HG03103 (cell line): ENCODE data around the gene GRIA1.

Experiments
- ATAC-seq: cut with Tn5 transposase; IDR thresholded peaks from one replicate; pipeline ENCODE4 v1.9.1; 2021; ENCODE audit warnings: low read depth; ENCODE audit not compliant: unreplicated experiment

GRIA1 gene

DNA sequence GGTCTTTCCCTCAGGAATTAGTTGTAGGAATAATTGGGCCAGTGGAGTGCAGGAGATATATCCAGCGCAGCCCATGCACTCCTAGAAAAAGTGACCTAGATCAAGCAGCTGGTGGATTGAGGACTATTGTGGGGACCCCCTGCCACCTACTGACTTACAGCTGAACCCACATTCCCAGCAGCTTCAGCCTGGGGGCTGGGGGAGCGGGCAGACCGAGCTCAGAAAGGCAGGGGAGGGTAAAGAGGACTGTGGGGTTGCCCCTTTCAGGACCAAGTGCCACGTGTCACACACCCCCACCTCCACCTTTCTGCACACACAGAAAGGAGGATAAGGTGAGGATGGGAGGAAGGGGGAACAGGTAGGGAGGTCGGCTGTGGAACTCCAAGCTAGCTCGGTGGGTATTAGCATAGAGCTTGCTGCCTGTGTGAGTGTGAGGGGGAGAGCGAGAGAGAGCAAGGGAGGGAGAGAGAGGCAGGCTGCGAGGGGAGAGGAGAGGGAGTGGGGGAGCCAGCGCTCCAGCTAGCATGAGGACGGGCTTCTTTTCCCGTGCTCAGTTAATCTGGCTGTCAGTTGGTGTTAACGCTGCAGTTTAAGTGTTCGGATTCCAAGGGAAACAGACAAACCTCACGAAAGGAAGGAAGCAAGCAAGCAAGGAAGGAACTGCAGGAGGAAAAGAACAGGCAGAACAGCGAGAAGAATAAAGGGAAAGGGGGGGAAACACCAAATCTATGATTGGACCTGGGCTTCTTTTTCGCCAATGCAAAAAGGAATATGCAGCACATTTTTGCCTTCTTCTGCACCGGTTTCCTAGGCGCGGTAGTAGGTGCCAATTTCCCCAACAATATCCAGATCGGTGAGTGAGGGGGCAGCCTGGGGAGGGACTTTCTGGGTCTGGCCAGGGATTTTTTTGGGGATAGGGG lies at the start of gene GRIA1:
Gene GRIA1 (plus strand): TSS at position 553 of the 920 bp plus-strand sequence.
- ATAC-seq = no peak

DNA sequence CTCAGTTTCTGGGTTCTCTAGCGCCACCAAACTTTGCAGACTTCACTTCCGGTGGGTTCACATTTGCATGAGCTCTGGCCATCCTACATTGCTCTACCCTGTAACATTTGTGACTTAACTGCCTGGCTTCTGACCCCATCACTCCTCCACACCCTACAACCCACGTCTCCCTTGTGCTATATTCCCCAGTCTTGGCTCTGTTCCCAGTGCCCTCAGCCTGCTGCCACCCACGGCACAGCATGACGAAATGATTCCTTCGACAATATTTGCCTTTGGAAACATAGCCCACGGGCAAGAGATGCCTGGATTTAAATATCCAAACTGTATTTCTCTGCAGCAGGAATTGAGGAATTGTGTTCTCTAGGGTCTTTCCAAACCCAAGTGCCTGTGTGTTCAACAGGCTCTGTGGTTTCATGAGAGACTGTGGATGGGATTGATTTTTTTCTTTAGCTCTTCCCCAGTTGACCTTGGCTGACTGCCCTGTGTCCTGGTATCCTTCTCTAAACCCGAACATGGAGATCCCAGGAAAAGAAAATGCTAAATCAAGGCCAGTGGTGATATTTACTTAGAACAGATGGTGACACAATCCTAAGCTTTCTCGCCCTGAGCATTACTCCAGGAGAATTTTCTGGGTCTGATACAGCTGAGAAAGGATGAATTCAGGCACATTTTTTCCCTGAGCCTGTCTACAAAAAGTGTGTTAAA lies 44.4 kb upstream of the GRIA1 start:
- no peak for ATAC-seq

DNA sequence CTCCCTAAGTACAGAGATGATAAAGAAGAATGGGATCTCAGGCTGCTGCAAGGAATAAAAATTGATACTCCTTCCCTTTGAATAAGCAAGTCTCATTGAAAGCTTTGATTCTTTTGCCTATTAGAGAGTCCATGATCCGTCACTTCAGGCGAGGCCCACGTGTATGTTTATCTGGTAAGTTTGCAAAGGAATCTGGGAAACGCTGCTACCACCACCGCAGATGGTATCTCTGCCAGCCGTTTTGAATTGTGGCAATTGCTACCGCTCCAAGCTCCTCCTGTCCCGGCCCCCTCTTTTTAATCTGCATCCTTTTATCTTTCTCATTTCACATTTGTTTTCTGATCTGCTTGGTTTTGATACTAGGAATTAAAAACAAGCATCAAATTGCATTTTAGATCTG lies 42.9 kb upstream of the GRIA1 start:
- ATAC-seq = no peak

DNA sequence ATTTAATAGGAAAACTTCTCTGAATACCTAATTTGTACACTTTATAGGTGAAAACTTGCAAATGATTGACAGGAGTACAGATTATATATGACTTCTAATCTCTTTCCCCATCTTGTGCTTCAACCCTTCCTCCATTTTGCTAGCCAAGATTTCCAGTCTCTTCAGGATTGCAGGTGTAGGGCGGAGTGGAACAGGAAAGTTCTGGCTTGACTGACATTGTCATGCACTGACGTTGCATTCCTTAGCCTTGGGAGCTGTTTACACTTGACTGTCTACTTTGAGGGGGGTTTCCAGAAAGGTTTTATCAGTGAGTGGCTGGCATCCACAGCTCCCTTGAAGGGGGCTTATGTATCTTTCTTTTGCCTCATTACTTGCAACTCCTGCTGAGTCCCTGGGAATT lies 34.1 kb upstream of the GRIA1 start:
- ATAC-seq = no peak

DNA sequence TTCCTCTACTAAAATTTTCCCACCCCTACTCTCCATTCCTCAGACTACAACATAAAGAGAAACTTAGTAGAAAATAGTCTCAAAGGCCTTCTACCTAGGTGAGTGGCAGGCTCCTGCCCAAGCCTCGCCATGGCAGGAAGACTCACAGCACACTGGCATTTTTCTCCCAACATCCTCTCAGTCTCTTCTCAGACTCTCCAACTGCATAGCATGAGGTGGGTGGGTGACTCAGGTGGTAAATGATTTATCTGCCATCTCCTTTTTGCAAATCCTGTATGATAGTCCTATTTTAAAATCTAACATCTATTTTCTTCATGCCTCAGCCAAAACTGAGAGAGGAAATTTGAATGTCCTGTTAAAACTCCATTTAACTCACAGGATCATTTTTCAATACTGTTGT lies 33.5 kb upstream of the GRIA1 start:
- no peak for ATAC-seq

DNA sequence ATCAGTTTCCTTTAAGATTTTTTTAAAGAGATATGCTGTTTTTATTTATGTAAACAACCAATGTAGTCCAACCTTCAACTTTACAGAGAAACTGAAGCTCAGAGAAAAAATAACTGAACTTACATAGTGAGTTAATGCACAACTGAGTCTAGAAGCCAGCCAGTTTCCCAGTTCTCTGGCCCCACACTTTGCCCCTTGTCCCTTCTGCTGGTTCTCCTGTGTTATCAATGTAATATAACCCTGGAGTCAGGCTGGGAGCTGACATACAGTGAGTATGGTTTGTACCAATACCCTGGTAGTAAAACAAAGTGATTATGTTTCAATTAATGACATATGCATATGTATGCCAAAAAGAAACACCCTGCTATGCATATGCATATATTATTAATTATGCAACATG lies 32.2 kb upstream of the GRIA1 start:
- no peak for ATAC-seq

DNA sequence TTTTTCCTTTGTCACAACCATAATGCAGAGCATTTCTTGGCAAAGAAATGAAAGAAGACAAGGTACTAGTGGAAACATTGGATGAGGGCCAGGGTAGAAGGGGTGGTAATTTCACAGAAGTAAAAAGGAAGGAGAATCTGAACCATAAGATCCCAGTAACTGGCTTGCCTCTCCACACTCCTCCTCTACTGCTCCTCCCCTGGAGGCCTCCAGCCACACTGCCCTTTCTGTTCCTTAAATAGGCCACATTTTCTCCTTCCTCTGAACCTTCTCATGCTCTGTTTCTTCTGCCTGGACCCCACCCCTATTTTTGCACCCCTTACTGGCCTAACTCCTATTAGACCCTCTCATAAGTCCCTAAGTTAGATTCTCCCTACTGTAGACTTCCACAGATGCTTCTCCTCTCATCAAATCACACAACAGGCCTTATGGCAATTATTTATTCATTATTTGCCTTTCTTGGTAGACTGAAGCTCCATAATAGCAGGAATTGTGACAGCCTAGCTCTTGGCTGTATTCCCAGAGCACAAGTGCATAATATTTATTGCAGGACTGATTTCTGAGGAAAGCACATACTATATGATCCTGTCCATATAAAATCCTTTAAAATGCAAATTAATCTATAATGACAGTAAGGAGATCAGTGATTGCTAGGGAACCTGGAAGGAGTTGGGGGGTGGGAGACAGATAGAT lies 31.3 kb upstream of the GRIA1 start:
- no peak for ATAC-seq

DNA sequence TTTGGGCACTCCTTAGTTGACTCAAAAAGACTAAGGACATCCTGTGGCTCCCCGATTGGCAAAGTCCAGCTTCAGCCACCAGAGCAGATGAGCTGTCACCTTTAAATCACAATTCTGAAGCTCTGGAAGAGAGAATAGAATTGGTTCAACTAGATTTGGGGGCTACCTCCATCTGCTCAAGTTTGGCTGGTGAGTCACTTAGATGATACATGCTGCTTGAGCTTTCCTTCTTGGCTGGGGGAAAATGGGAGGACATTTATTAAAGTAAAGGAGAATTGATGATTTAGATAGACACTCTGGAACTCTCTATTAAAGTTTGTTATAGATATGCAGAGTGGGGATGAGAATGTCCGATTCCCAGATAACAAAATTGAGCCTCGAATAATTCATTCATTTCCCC lies 30.0 kb upstream of the GRIA1 start:
- ATAC-seq = no peak

DNA sequence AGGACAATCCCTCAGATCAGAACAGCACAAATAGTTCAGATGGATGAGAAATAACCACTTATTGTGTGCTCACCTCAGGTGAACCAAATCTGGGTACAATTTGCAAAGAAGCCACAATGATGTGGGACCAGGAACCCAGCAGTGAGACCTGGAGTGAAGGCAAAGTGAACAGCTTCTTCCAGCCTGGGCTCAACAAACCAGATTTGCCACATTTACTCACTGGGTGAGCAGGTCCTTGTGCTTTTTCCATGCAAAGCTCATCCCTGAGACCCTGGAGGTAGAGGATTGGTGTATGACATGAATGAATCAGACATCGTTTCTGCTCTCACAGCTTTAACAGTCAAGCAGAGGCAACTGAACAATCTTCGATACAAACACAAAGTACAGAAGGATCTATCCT lies 29.1 kb upstream of the GRIA1 start:
- ATAC-seq = no peak

DNA sequence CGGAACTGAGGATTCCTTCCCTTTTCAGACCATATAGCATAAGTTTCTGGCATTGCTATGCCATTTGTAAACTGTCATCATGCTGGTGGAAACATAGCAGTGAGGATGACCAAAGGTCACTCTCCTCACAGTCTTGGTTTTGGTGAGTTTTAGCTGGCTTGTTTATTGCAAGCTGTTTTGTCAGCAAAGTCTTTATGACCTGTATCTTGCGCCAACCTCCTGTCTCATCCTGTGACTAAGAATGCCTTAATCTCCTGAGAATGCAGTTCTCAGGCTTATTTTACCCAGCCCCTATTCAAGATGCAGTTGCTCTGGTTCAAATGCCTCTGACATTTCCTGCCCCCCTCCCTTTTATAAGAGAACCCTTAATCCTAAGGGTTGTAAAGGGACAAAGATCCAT lies 26.7 kb upstream of the GRIA1 start:
- ATAC-seq = no peak

DNA sequence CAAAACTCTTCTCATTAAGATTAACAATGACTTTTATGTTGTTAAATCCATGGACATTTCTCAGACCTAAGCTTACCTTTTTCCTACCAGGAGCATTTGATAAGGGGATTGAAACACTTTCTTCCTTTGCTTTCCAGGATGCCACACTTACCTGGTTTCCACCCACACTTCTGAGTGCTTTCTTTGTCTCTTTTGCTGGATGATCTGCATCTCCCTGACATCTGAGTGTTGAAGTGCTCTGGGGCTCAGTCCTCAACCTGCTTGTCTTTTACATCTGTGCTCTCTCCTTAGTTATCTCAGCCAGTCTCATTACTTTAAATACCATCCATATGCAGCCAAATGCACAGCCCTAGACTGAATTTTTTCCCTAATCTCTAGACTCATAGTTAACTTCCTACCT lies 22.9 kb upstream of the GRIA1 start:
- no peak for ATAC-seq

DNA sequence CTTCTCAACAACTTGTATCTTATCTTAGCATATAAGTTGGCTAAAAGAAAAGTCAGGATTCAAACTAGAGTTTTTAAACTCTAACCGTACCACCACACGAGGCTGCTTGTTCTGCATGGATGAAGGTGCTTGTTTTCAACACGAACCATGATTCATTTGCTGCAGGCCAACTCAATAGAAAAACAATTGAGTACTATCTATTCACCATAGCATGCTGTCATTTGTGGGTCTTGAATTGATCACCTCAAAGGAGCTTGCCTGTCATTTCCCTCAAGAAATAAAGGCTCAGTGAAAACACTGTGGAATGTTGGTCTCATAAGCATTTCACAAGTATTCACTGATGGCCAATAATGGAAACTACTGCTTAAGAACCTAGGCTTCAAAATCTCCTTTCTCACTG lies 21.0 kb upstream of the GRIA1 start:
- ATAC-seq = no peak

DNA sequence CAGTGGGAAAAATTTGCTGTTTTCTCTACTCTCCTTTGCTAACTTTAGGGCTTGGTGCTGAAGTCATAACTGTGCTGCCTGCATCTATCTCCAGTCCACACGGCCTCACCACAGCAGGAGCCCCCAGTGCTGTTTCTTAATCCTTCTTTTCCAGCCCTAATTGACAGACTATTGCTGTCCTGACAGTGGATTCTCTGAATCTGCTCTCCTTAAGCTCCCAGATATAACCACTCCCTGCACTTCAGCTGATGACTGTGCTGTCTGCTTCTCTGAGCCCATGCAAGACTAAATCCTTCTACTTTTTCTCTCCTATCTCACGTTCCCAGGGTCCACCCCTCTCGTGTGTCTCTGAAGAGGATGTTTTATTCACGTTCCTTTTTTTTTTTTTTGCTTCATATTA lies 19.7 kb upstream of the GRIA1 start:
- ATAC-seq = no peak

DNA sequence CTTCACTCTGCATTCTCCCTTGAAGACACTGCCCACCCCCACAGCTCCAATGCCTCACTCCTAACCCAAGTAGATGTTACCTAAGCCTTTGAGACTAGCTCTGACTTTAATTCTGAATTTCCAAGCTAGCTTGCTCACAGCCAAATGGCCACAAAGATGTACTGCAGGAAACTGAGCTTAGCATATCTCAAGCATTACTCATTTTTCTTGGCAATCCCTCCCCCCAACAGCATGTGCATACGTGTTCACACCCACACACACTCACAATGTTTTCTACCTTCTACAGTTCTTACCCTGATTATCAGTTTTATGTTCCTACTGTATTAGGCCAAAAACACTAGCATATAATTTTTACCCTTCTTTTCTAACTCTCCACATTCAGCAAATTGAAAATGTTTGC lies 13.7 kb upstream of the GRIA1 start:
- no peak for ATAC-seq

DNA sequence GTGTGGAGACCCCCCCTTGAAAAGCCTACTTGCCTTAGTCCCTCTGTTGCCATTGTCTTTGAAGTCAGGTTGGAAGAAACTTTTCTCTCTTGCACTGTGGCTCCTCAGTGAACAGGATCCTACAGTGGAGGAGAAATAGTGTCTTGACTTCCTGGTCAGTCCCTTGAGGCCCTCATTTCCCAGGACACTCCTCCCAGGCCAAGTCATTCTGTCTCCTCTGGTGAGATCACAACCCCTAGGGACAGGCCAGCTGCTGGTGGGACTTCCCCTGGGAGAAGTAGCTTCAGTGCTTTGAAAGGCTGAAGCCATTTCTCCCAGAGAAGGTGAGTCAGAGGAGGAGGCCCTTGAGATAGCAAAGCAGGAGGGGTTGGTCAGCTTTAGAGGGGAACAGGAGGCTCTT lies 10.1 kb upstream of the GRIA1 start:
- ATAC-seq = peak; percentile 89

DNA sequence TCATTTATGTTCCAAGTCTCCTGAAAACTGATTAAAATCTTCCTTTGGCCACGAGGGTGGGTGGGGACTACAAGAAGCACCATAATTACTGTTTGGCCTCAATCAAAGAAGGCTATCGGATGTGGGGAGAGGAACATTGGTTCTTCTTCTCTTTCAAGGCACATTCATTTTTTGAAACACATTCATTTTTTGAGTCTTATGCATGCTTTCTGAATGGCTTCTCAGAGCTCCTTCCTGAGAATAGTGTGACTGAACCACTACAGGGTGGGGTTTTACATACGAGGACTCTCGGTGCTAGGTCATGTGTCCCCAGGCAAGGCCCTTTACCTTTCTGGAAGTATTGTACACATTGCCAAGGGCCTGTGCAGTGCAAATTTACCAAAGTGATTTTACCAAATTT lies 7.0 kb upstream of the GRIA1 start:
- no peak for ATAC-seq

DNA sequence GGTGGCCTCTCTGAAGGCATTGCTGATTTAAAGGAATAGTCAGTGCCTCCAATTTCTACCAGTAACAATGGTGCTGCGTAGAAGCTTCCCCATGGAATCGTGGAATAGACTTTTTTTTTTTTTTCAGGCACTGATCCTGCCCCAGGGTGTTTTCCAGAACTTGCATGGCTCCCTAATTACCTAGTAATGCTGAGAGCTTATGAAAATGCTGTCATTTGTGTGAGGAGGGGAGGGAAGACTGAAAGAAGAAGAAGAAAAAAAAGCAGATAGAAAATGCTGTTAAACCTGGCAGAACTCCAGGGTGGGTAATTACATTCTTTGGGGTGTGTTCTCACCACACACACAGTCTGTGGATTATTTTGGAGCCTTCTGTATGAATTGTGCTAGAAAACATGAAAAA lies 4.8 kb upstream of the GRIA1 start:
- ATAC-seq = no peak

DNA sequence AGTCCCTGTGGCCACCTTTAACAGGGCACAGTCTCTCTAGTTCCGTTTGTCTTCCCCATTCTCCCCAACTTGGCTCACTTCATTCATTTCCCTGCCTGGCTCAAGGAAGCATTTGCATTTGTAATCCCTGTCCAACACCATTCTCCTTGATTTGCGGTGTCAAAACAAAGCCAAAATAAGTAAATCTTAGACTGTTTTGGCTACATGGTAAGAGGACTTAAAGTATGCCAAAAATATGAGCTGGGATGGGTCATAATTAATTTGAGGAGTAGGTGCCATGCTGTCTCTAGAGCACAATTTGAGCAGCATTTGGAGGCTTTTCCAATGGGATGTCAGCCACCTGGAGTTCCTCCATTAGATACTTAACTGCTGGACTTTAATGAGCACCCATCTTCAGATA lies 3.7 kb upstream of the GRIA1 start:
- no peak for ATAC-seq

DNA sequence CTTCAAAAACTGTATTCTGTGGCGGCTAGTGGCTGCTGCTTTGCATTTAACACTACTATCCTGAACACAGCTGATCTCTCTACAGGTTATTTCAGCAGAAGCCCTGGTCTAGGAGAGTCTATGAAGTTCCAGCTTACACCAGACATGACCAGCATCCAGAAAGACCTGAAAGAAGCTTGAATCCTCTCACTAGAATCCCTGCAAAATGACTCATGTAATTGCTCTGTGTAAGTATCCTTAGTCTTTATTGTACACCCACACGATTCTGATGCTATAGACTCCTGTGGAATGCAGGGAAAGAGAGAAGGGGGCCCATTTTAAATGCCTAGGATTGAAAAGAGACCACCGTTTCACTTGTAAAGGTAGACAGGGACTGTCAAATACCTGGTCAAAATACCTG lies 859 bp upstream of the GRIA1 start:
- ATAC-seq = no peak

DNA sequence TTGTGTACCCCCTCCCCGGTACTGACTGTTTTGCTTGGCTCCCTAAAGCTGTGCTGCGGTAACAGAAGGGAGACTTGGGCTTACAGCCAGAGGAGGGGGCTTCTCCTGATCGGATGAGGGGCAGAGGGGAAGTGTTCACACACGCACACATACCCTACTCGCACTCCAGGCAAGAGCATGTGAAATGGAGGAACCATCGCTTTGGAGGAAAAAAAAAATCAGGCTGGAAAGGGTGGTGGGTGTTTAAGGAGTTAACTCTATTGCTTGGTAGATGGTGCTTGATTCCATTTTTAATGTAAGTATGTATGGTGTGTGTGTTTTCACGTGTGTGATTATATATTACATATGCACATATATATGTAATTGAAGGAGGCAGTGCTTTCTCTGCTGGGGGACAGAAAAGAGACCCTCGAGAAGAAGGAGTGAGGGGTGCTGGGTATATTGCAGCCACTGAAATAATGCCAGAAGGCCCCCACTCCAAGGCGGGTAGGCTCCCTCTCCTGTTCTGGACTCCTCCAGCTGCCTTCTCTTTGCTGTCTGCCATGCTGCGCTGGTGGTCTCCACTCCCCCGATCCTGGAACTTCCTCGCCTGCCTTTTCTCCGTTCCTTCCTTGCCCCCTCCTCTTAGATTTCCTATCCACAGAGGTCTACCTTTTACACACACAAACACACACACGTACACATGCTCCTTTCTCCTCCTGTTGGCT lies 721 bp downstream of the GRIA1 start:
- no peak for ATAC-seq

DNA sequence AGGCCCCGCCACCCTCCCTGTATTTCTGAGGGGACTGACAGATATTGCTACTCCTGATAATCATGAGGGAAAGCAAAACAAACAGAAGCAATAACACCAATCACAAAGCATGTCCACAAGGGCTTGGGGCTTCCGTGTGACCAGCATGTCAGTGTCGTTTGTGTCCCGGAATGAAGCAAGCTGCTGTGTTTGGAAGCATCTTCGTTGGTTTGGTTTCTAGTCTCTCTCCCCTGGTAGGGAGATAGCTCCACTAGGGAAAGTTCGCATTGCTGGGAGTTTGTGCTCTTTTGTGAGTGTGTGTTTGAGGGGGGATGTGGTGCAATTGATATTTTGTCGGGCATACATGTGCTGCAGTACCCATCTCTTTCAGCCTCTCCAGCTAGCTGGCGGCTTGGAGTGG lies 1.4 kb downstream of the GRIA1 start:
- ATAC-seq = no peak
